Breast epithelium (tissue), 4 donors: Measurements from ENCODE around the gene VAV3. TPM values are rescaled to one million over a fixed set of nuclear protein-coding genes. Genes with fewer than 3 reads are reported as not detected.
"Not testable (repeated sequence)": the region's sequence is repeated elsewhere in the genome, so short reads cannot be mapped to it uniquely, and the experiment has no call there.

Experiments
- DNase-seq, 2 donors: peaks; one replicate each; pipeline ENCODE4 v3.0.0-alpha.2; 2019; ENCODE audit warnings: low spot score in 2 of 2
- H3K27ac ChIP-seq, 2 donors: fragments of 200-600 bp; sonication (generic) in 1 of 2; one replicate each; pipeline ENCODE4 v1.5.1; 2016 to 2019; ENCODE audit warnings: mild to moderate bottlenecking in 1 of 2
- H3K27me3 ChIP-seq, 2 donors: fragments of 200-600 bp; sonication (generic) in 1 of 2; one replicate each; pipeline versions ENCODE4 v1.5.1 to v1.6.0; 2017 to 2019; ENCODE audit warnings: control low read depth in 1 of 2, mild to moderate bottlenecking in 1 of 2
- H3K36me3 ChIP-seq: fragments of 200-600 bp; one replicate; pipeline ENCODE4 v1.5.1; 2019
- H3K4me1 ChIP-seq, 2 donors: fragments of 200-600 bp; sonication (generic); one replicate each; pipeline ENCODE4 v1.5.1; 2016 to 2019; ENCODE audit warnings: control low read depth in 1 of 2
- H3K4me3 ChIP-seq, 3 donors: fragments of 200-600 bp; sonication (generic); 1 replicate in 2 of 3; 2 replicates in 1 of 3; pipeline ENCODE4 v1.5.1; 2016 to 2019; ENCODE audit warnings: mild to moderate bottlenecking in 3 of 3, moderate library complexity in 2 of 3
- H3K9me3 ChIP-seq, 2 donors: fragments of 200-600 bp; sonication (generic) in 1 of 2; one replicate each; pipeline ENCODE4 v1.5.1; 2016 to 2019; ENCODE audit warnings: control low read depth in 1 of 2
- POLR2A ChIP-seq: fragments of 450-650 bp; IDR thresholded peaks from one replicate; pipeline ENCODE4 v1.6.1; 2016; ENCODE audit warnings: antibody characterized with exemption, mild to moderate bottlenecking, moderate library complexity
- POLR2AphosphoS5 ChIP-seq, 3 donors: sonication (generic); formaldehyde crosslinking; IDR thresholded peaks; one replicate each; pipeline ENCODE4 v1.6.1; 2017; ENCODE audit warnings: antibody characterized with exemption in 3 of 3
- intact Hi-C: fragments of 100-400 bp; cut with DNase I; formaldehyde crosslinking; loops from one replicate; pipeline ENCODE4 v1.15.1; 2023; ENCODE audit warnings: low total_unique reads
- total RNA-seq, 3 donors: library from RNA; depleted of rRNA; stranded (reverse); fragments of >200 nt; gene quantifications; one replicate each; pipeline ENCODE4 v1.1.0, GENCODE V29; 2016
- TF ChIP-seq, protein P1 (sequence below), 3 donors: fragments of 450-650 bp; IDR thresholded peaks; one replicate each; pipeline ENCODE4 v1.5.1; 2016 to 2017; ENCODE audit warnings: antibody characterized with exemption in 3 of 3, mild to moderate bottlenecking in 3 of 3, moderate library complexity in 3 of 3

Gene VAV3
- total RNA-seq, 3 donors from 2014 or later, result 8.0 to 153 (median 113) TPM

DNA sequence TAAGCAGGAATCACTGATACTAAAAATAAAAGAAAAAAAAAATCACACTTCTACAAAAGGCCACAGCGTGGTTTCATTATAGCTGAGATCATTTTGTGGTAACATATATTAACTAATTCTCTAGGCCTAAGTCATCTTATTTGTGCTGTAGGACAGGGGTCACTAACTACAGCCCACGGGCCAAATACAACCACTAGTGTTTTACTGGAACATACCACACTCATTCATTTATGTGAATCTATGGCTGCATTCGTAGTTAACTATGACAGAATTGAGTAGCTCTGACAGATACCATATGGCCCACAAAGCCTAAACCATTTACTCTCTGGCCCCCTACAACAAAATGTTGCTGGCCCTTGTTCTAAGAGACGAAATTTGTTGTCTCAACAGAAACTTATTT is 224.4 kb downstream of the VAV3 start:
- no peak for DNase-seq
- no peak overlapping the region for H3K27ac ChIP-seq
- H3K36me3 ChIP-seq, result no peaks in the 10 kb centered on the region
- H3K4me1 ChIP-seq, result no peaks in the 10 kb centered on the region
- intact Hi-C loops, result no loop called here
- H3K4me3 ChIP-seq, result no peak overlapping the region
- H3K27me3 ChIP-seq, result no peaks in the 10 kb centered on the region
- no peak for TF ChIP-seq POLR2A
- TF ChIP-seq POLR2AphosphoS5 (IDR thresholded peaks at IDR 0.05), result no peak
- TF ChIP-seq, protein P1, sequence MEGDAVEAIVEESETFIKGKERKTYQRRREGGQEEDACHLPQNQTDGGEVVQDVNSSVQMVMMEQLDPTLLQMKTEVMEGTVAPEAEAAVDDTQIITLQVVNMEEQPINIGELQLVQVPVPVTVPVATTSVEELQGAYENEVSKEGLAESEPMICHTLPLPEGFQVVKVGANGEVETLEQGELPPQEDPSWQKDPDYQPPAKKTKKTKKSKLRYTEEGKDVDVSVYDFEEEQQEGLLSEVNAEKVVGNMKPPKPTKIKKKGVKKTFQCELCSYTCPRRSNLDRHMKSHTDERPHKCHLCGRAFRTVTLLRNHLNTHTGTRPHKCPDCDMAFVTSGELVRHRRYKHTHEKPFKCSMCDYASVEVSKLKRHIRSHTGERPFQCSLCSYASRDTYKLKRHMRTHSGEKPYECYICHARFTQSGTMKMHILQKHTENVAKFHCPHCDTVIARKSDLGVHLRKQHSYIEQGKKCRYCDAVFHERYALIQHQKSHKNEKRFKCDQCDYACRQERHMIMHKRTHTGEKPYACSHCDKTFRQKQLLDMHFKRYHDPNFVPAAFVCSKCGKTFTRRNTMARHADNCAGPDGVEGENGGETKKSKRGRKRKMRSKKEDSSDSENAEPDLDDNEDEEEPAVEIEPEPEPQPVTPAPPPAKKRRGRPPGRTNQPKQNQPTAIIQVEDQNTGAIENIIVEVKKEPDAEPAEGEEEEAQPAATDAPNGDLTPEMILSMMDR (IDR thresholded peaks at IDR 0.05), result no peak
- no peaks in the 10 kb centered on the region for H3K9me3 ChIP-seq

DNA sequence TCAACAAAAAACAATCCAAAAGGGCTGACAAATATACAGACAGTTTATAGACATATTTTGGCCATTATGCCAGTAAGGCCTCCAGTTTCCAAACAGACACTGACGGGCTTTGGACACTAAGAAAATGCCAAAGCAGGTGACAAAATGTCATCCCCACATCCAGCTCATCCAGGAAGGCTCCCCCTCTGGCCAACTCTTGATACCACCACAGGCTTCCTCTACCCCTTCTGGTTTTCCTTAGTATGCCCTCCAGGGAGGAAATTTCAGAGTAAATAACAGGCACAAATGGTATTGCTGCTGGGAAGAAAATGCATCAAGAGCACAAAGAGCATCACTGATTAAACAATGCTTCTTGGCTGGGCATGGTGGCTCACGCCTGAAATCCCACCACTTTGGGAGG is 225.3 kb downstream of the VAV3 start:
- no peaks in the 10 kb centered on the region for H3K36me3 ChIP-seq
- H3K27ac ChIP-seq, result peak overlapping the region; percentile 62 to 69
- H3K4me1 ChIP-seq, result no peaks in the 10 kb centered on the region
- DNase-seq, result no peak
- H3K9me3 ChIP-seq, result no peaks in the 10 kb centered on the region
- TF ChIP-seq POLR2A (no peak), POLR2AphosphoS5 (IDR thresholded peaks at IDR 0.05) (no peak)
- TF ChIP-seq, protein P1 (IDR thresholded peaks at IDR 0.05), result peak in 1 of 3 donors; percentile 16
- intact Hi-C loops, result no loop called here
- H3K27me3 ChIP-seq, result no peaks in the 10 kb centered on the region
- H3K4me3 ChIP-seq, result no peak overlapping the region

DNA sequence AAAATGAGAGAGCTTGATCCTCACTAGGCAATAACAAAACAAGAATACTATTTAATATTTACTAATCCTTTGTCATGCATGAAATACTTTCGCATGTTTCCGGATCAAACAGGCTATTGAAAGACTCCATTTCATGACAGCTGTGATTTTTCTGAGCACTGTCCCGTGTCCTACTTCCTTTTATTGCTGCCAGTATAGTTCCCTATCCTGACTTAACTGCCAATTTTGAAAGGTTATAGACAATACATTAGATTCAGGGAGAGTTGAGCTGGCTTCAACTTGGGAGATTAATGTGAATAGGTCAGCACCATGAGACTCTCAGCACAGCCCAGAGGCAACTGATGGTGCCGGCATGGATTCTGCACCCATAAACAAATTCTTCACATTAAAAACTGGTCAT is 225.8 kb downstream of the VAV3 start:
- no peak overlapping the region for H3K4me3 ChIP-seq

DNA sequence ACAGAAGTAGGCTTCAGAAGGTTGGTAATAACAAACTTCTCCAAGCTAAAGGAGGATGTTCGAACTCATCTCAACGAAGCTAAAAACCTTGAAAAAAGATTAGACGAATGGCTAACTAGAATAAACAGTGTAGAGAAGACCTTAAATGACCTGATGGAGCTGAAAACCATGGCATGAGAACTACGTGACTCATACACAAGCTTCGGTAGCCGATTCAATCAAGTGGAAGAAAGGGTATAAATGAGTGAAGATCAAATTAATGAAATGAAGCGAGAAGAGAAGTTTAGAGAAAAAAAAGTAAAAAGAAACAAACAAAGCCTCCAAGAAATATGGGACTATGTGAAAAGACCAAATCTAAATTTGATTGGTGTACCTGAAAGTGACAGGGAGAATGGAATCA is 231.6 kb downstream of the VAV3 start:
- H3K9me3 ChIP-seq, H3K36me3 ChIP-seq, H3K27me3 ChIP-seq, H3K27ac ChIP-seq, H3K4me1 ChIP-seq, intact Hi-C loops, DNase-seq, H3K4me3 ChIP-seq: not testable (repeated sequence)

More for the DNA sequence above, 225.8 kb downstream of the VAV3 start:
- no peaks in the 10 kb centered on the region for H3K4me1 ChIP-seq
- TF ChIP-seq, protein P1 (IDR thresholded peaks at IDR 0.05), result no peak
- TF ChIP-seq POLR2AphosphoS5 (IDR thresholded peaks at IDR 0.05) (no peak), POLR2A (no peak)
- intact Hi-C loops, result no loop called here
- no peaks in the 10 kb centered on the region for H3K9me3 ChIP-seq
- H3K36me3 ChIP-seq, result no peaks in the 10 kb centered on the region
- H3K27me3 ChIP-seq, result no peaks in the 10 kb centered on the region
- H3K27ac ChIP-seq, result peak overlapping the region; percentile 62 to 69
- no peak for DNase-seq

DNA sequence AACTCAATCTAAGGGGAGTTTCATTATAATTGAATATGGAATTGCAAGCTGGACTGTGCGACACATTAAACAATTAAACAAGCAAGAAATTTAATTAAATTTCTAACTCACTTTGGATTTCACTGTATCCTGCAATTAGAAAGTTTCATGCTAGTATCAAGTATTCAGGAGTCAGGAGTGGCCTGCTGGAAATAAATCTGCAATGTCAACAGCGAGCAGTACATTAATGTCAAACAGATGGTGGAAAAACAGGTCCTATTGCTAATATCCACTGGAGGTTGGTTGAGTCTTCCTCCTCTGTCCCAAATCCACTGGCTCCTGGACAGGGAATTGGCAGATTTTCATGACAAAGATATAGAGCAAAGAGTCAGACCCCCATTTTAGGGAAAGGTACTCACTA is 237.1 kb downstream of the VAV3 start:
- intact Hi-C loops, result no loop called here
- Histone ChIP-seq H3K4me3 (no peak overlapping the region), H3K27me3 (no peaks in the 10 kb centered on the region), H3K9me3 (no peaks in the 10 kb centered on the region), H3K4me1 (no peaks in the 10 kb centered on the region), H3K27ac (no peak overlapping the region), H3K36me3 (no peaks in the 10 kb centered on the region)
- TF ChIP-seq, protein P1 (IDR thresholded peaks at IDR 0.05), result no peak
- no peak for TF ChIP-seq POLR2A
- TF ChIP-seq POLR2AphosphoS5 (IDR thresholded peaks at IDR 0.05), result no peak
- no peak for DNase-seq

DNA sequence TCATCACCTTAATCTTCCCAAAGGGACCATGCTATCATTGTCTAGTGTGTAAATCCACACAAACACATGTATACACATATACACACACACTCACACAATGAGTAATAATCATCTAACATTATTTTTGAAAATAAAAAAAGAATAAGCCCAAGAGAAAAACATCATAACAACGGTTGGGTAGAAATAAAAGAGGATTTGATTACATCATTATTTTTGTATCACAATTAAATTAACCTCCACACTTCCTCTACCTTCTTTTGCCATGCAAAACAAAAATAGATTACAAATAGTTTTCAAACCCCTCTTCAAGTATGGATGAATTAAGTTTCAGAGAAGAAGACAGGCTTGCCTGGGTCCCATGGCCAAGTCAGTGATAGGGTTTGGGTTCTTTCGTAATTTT is 238.1 kb downstream of the VAV3 start:
- no peak overlapping the region for H3K4me3 ChIP-seq
- TF ChIP-seq POLR2A (no peak), POLR2AphosphoS5 (IDR thresholded peaks at IDR 0.05) (no peak)
- TF ChIP-seq, protein P1 (IDR thresholded peaks at IDR 0.05), result no peak
- no peaks in the 10 kb centered on the region for H3K36me3 ChIP-seq
- H3K27ac ChIP-seq, result no peak overlapping the region
- intact Hi-C loops, result no loop called here
- H3K27me3 ChIP-seq, result no peaks in the 10 kb centered on the region
- no peak for DNase-seq
- H3K4me1 ChIP-seq, result no peaks in the 10 kb centered on the region
- H3K9me3 ChIP-seq, result no peaks in the 10 kb centered on the region
